T-helper 1 cell treated with Interleukin-12 subunit alpha and Interleukin-12 subunit beta and Interleukin-4 antibody, amounts not matched to agents 30 μg/mL and 1 μg/mL, for 36 hours (primary cell): ENCODE results near the gene CAB39L.

Experiments used
- H3K27ac Mint-ChIP-seq: one replicate; pipeline ENCODE4 v1.8.0; 2021; ENCODE audit warnings: mild to moderate bottlenecking, mixed read lengths
- H3K27me3 Mint-ChIP-seq: one replicate; pipeline ENCODE4 v1.8.0; 2021; ENCODE audit warnings: low read depth, mixed read lengths
- H3K36me3 Mint-ChIP-seq: one replicate; pipeline ENCODE4 v1.8.0; 2021; ENCODE audit warnings: low read depth, mixed read lengths
- H3K4me1 Mint-ChIP-seq: one replicate; pipeline ENCODE4 v1.8.0; 2021; ENCODE audit warnings: low read depth, mixed read lengths
- H3K4me3 Mint-ChIP-seq: one replicate; pipeline ENCODE4 v1.8.0; 2021; ENCODE audit warnings: mild to moderate bottlenecking, moderate library complexity, mixed read lengths
- H3K9me3 Mint-ChIP-seq: one replicate; pipeline ENCODE4 v1.8.0; 2021; ENCODE audit warnings: mixed read lengths

CAB39L gene

GRCh38 chr13:49357694-49358093 is 86.2 kb downstream of the CAB39L start:
- Mint-ChIP-seq H3K36me3 (peaks cover 1% of the 10 kb centered on the region), H3K4me1 (no peaks in the 10 kb centered on the region), H3K27ac (no peak overlapping the region), H3K4me3 (no peak overlapping the region), H3K9me3 (no peaks in the 10 kb centered on the region), H3K27me3 (no peaks in the 10 kb centered on the region)

GRCh38 chr13:49356223-49356622 is 87.6 kb downstream of the CAB39L start:
- H3K4me3 Mint-ChIP-seq: no peak overlapping the region
- H3K27me3 Mint-ChIP-seq: no peaks in the 10 kb centered on the region
- H3K9me3 Mint-ChIP-seq: no peaks in the 10 kb centered on the region
- no peak overlapping the region for H3K27ac Mint-ChIP-seq
- H3K36me3 Mint-ChIP-seq: peaks cover 1% of the 10 kb centered on the region
- no peaks in the 10 kb centered on the region for H3K4me1 Mint-ChIP-seq

- Mint-ChIP-seq H3K36me3 (peaks cover 1% of the 10 kb centered on the region), H3K4me3 (no peak overlapping the region)
Observed at GRCh38 chr13:49354719-49355118, 89.1 kb downstream of the CAB39L start.

DNA sequence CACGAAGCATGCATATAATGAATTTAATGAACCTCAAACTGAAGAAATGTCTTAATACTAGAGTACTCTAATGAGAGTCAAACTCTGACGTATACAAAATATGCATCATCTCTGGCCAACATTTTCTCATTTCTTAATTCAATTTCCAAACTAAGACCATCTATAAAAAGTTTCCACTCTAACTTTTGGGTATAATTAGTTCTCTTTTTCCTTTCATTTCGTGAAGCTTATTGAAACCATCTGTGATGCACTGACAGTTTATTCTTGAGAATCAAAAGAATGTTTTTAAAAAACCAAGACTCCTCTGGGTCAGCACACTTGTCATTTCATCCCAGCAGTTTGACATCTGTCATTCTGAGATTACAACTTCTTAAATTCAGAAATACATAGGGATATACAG is 90.0 kb downstream of the CAB39L start:
- no peaks in the 10 kb centered on the region for H3K27me3 Mint-ChIP-seq
- H3K4me3 Mint-ChIP-seq: no peak overlapping the region
- no peaks in the 10 kb centered on the region for H3K9me3 Mint-ChIP-seq
- no peaks in the 10 kb centered on the region for H3K4me1 Mint-ChIP-seq
- H3K36me3 Mint-ChIP-seq: no peaks in the 10 kb centered on the region
- no peak overlapping the region for H3K27ac Mint-ChIP-seq

More at GRCh38 chr13:49354719-49355118, 89.1 kb downstream of the CAB39L start:
- Mint-ChIP-seq H3K27ac (no peak overlapping the region), H3K27me3 (no peaks in the 10 kb centered on the region), H3K9me3 (no peaks in the 10 kb centered on the region), H3K4me1 (no peaks in the 10 kb centered on the region)

DNA sequence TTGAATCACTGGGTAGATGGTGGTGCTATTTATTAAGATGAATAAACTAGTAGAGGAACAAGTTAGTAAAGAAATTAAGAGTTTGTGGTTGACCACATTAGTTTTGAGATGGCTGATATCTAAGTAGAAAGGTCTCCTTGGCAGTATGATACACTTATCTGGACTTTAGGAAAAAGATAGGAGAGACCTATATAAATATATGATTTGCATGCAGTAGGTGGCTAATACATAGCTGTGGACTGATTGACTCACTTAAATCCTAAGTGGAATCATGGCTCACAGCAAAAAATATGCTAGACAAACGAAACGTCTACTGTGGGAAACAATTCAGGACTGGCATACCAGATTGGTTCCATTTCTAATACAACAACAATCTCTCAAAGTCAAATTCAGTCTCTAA is 92.0 kb downstream of the CAB39L start:
- H3K9me3 Mint-ChIP-seq: no peaks in the 10 kb centered on the region
- H3K27me3 Mint-ChIP-seq: no peaks in the 10 kb centered on the region
- no peak overlapping the region for H3K4me3 Mint-ChIP-seq
- H3K4me1 Mint-ChIP-seq: no peaks in the 10 kb centered on the region
- no peak overlapping the region for H3K27ac Mint-ChIP-seq
- no peaks in the 10 kb centered on the region for H3K36me3 Mint-ChIP-seq

DNA sequence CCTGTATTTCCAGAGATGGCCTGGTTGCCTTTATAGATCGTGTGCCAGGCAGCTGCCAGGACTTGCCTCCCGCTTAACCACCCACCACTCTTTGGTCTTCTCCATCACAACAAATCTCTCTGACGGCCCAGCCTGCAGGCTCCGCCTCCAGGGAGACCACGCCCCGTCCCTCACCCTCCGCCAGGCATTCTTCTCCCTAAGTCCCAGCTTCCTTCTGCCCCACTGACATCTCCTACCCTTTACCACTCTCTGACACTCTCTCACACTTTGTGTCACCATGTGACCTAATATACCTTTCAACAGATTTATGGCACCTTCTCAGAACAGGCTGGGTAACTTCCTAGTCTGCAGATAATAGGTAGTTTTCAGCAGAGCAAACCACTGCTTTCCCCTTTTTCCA is 95.1 kb downstream of the CAB39L start:
- Mint-ChIP-seq H3K4me1 (no peaks in the 10 kb centered on the region), H3K36me3 (no peaks in the 10 kb centered on the region), H3K27ac (no peak overlapping the region), H3K9me3 (no peaks in the 10 kb centered on the region), H3K4me3 (no peak overlapping the region), H3K27me3 (peaks cover 3% of the 10 kb centered on the region)

GRCh38 chr13:49347650-49348385 is 96.0 kb downstream of the CAB39L start:
- Mint-ChIP-seq H3K27me3 (peaks cover 5% of the 10 kb centered on the region), H3K4me1 (no peaks in the 10 kb centered on the region), H3K9me3 (no peaks in the 10 kb centered on the region), H3K4me3 (no peak overlapping the region), H3K36me3 (no peaks in the 10 kb centered on the region), H3K27ac (no peak overlapping the region)

DNA sequence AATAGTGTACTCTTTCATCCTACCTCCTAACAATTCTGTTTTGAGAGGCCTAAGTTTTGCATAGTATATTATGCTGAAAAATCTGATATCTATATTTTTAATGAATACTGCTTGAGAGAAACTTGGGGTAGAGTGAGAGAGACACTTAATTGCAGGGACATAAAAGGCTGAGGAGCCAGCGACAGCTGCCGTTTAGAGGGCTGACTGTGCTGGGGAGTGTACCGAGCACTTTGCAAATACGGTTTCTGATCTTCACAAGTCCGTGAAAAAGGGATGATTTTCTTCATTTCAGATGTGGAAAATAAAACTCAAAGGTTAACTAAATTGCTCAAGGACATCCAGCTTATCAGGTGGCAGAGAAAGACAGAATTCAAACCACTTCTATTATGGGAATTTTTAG is 97.4 kb downstream of the CAB39L start:
- H3K4me1 Mint-ChIP-seq: no peaks in the 10 kb centered on the region
- H3K4me3 Mint-ChIP-seq: no peak overlapping the region
- no peaks in the 10 kb centered on the region for H3K36me3 Mint-ChIP-seq
- H3K9me3 Mint-ChIP-seq: no peaks in the 10 kb centered on the region
- H3K27ac Mint-ChIP-seq: no peak overlapping the region
- peaks cover 5% of the 10 kb centered on the region for H3K27me3 Mint-ChIP-seq

- no peaks in the 10 kb centered on the region for H3K9me3 Mint-ChIP-seq
- no peaks in the 10 kb centered on the region for H3K36me3 Mint-ChIP-seq
- no peak overlapping the region for H3K4me3 Mint-ChIP-seq
- H3K27ac Mint-ChIP-seq: no peak overlapping the region
- peaks cover 5% of the 10 kb centered on the region for H3K27me3 Mint-ChIP-seq
- no peaks in the 10 kb centered on the region for H3K4me1 Mint-ChIP-seq
Observed at GRCh38 chr13:49343731-49344130, 100.1 kb downstream of the CAB39L start.

DNA sequence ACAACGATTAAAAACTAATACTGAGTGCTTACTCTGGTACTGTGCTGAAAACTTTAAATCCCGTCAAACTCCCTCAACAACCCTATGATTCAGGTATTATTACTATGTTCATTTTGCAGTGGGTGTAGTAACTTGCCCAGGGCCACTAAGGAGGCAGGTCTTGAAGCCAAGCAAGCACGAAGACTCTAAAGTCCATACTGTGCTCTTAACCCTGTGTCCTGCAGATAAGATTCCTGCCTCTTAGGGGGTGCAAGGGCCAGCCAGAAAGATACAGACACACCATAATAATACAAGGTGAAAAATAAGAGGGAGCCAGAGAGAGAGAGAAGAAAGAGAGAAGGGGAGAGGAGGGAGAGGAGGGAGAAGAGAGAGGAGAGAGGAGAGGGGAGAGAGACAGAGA is 100.6 kb downstream of the CAB39L start:
- no peaks in the 10 kb centered on the region for H3K9me3 Mint-ChIP-seq
- H3K27me3 Mint-ChIP-seq: peaks cover 5% of the 10 kb centered on the region
- H3K27ac Mint-ChIP-seq: no peak overlapping the region
- H3K4me3 Mint-ChIP-seq: no peak overlapping the region
- no peaks in the 10 kb centered on the region for H3K4me1 Mint-ChIP-seq
- H3K36me3 Mint-ChIP-seq: no peaks in the 10 kb centered on the region

DNA sequence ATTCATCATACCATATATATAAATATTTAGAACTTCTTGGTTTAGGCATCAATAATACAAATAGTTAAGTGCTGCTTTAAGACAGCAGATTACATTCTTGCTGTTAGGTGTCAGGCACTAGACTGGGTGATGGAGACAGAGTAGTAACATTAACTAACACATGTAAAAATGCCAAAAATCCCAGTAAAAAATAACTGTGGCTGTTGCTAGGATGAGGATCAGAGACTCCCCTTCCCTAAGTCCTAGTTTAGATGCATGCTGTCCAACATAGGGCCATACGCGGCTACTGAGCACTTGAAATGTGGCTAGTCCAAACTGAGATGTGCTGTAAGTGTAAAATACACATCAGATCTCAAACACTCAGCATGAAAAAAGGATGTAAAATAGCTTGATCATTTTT is 101.4 kb downstream of the CAB39L start:
- no peaks in the 10 kb centered on the region for H3K36me3 Mint-ChIP-seq
- no peaks in the 10 kb centered on the region for H3K4me1 Mint-ChIP-seq
- no peak overlapping the region for H3K4me3 Mint-ChIP-seq
- H3K9me3 Mint-ChIP-seq: no peaks in the 10 kb centered on the region
- peaks cover 5% of the 10 kb centered on the region for H3K27me3 Mint-ChIP-seq
- H3K27ac Mint-ChIP-seq: no peak overlapping the region

GRCh38 chr13:49341941-49342340 is 101.9 kb downstream of the CAB39L start:
- H3K4me3 Mint-ChIP-seq: no peak overlapping the region
- H3K36me3 Mint-ChIP-seq: no peaks in the 10 kb centered on the region
- no peaks in the 10 kb centered on the region for H3K9me3 Mint-ChIP-seq
- peaks cover 5% of the 10 kb centered on the region for H3K27me3 Mint-ChIP-seq
- H3K27ac Mint-ChIP-seq: no peak overlapping the region
- no peaks in the 10 kb centered on the region for H3K4me1 Mint-ChIP-seq

DNA sequence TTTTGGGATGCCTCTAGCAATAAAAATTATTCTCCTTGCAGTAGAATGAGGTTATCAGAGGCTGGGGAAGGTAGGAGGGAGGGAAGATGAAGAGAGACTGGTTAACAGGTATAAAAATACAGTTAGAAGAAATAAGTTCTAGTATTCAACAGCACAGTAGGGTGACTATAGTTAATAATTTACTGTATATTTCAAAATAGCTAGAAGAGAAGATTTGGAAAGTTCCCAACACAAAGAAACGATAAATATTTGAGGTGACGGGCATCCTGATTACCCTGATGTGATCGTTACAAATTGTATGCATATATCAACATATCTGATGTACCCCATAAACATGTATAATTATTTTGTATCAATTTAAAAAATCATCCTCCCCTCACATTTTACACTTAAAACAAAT is 102.3 kb downstream of the CAB39L start:
- Mint-ChIP-seq H3K4me3 (no peak overlapping the region), H3K36me3 (no peaks in the 10 kb centered on the region), H3K4me1 (no peaks in the 10 kb centered on the region), H3K27ac (no peak overlapping the region), H3K9me3 (no peaks in the 10 kb centered on the region), H3K27me3 (peaks cover 5% of the 10 kb centered on the region)

DNA sequence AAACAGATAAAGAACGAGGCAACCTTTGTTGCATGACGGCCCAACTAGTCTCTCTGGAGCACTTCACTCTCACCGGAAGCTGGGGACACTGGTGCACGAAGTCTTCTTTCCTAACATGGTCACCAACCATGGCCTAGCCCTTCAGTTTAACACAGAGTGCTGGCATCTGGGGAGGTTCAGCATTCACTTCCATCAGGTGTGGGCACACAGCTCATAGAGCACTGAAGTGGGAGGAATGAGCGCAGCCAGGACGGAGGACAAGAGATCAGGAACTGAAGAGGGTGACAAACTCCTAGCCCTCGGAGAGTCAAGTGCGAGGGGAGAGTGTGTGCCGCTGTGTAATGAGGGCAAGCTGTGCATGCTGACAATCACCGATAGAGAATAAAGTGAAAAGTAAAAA is 103.7 kb downstream of the CAB39L start:
- H3K27me3 Mint-ChIP-seq: peaks cover 5% of the 10 kb centered on the region
- H3K27ac Mint-ChIP-seq: no peak overlapping the region
- H3K9me3 Mint-ChIP-seq: no peaks in the 10 kb centered on the region
- H3K36me3 Mint-ChIP-seq: no peaks in the 10 kb centered on the region
- H3K4me1 Mint-ChIP-seq: no peaks in the 10 kb centered on the region
- no peak overlapping the region for H3K4me3 Mint-ChIP-seq

GRCh38 chr13:49336655-49337054 is 107.2 kb downstream of the CAB39L start:
- no peak overlapping the region for H3K4me3 Mint-ChIP-seq
- H3K36me3 Mint-ChIP-seq: no peaks in the 10 kb centered on the region
- no peak overlapping the region for H3K27ac Mint-ChIP-seq
- no peaks in the 10 kb centered on the region for H3K9me3 Mint-ChIP-seq
- no peaks in the 10 kb centered on the region for H3K4me1 Mint-ChIP-seq
- no peaks in the 10 kb centered on the region for H3K27me3 Mint-ChIP-seq

DNA sequence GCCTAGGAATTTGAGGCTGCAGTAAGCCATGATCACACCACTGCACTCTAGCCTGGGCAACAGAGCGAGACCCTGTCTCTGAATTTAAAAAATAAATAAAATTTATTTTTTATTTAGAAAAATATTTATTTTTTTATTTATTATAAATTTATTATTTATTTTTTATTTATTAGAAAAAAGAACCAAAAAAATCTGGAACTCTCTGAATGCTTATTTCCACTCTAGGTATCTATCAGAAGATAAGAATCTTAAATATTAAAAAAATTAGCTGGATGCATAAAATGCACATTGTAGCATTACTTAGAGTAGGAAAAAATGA is 113.4 kb downstream of the CAB39L start:
- Mint-ChIP-seq H3K36me3 (no peaks in the 10 kb centered on the region), H3K9me3 (no peaks in the 10 kb centered on the region), H3K4me1 (no peaks in the 10 kb centered on the region), H3K27me3 (no peaks in the 10 kb centered on the region), H3K27ac (no peak overlapping the region), H3K4me3 (no peak overlapping the region)
